GM18951 (cell line): Measurements from ENCODE around the gene METTL17.
"Not testable (repeated sequence)": the region's sequence is repeated elsewhere in the genome, so short reads cannot be mapped to it uniquely, and the experiment has no call there.

Experiments used
- POLR2A ChIP-seq: IDR thresholded peaks from 4 replicates; pipeline ENCODE4 v1.6.1; 2011; ENCODE audit warnings: mild to moderate bottlenecking; ENCODE audit not compliant: insufficient read length, insufficient read depth; ENCODE audit errors: extremely low read depth
- in situ Hi-C: fragments of 300-500 bp; cut with MboI; formaldehyde crosslinking; loops from one replicate; pipeline ENCODE4 v1.12.0; 2022; ENCODE audit warnings: low sequenced_read_pairs, mixed read lengths, inconsistent platforms; ENCODE audit not compliant: unreplicated experiment

Gene METTL17

GRCh38 chr14:21001218-21001617 lies 11.4 kb downstream of the METTL17 start:
- in situ Hi-C loops: no loop called here
- no peak for TF ChIP-seq POLR2A

GRCh38 chr14:21003788-21004346 lies 14.1 kb downstream of the METTL17 start:
- in situ Hi-C loops: no loop called here
- TF ChIP-seq POLR2A: no peak

- in situ Hi-C loops: not testable (repeated sequence)
Measured at GRCh38 chr14:21009721-21010120, 19.9 kb downstream of the METTL17 start.

GRCh38 chr14:21011136-21011535 lies 21.4 kb downstream of the METTL17 start:
- in situ Hi-C loops: no loop called here
- no peak for TF ChIP-seq POLR2A

GRCh38 chr14:21014761-21015190 lies 25.0 kb downstream of the METTL17 start:
- in situ Hi-C loops: no loop called here

GRCh38 chr14:21015312-21015711 lies 25.5 kb downstream of the METTL17 start:
- in situ Hi-C loops: no loop called here

More at GRCh38 chr14:21014761-21015190, 25.0 kb downstream of the METTL17 start:
- TF ChIP-seq POLR2A: no peak

GRCh38 chr14:21016413-21017190 lies 26.8 kb downstream of the METTL17 start:
- no peak for TF ChIP-seq POLR2A
- in situ Hi-C loops: no loop called here

More at GRCh38 chr14:21015312-21015711, 25.5 kb downstream of the METTL17 start:
- TF ChIP-seq POLR2A: no peak

- in situ Hi-C loops: no loop called here
- TF ChIP-seq POLR2A: no peak
Measured at GRCh38 chr14:21017528-21018245, 27.9 kb downstream of the METTL17 start.

GRCh38 chr14:21018286-21018685 lies 28.5 kb downstream of the METTL17 start:
- in situ Hi-C loops: no loop called here
- no peak for TF ChIP-seq POLR2A

GRCh38 chr14:21018781-21019180 lies 29.0 kb downstream of the METTL17 start:
- no peak for TF ChIP-seq POLR2A
- in situ Hi-C loops: no loop called here

GRCh38 chr14:21019366-21019765 lies 29.6 kb downstream of the METTL17 start:
- in situ Hi-C loops: no loop called here

GRCh38 chr14:21020977-21021545 lies 31.3 kb downstream of the METTL17 start:
- no peak for TF ChIP-seq POLR2A
- in situ Hi-C loops: no loop called here

More at GRCh38 chr14:21019366-21019765, 29.6 kb downstream of the METTL17 start:
- no peak for TF ChIP-seq POLR2A

GRCh38 chr14:21022686-21023085 lies 32.9 kb downstream of the METTL17 start:
- TF ChIP-seq POLR2A: no peak
- in situ Hi-C loops: no loop called here
